ENCODE measurements around the gene TNFRSF11A.

Gene TNFRSF11A

GRCh38 chr18:62384610-62385097 lies 59.5 kb downstream of the TNFRSF11A start:
- no peak for DNase-seq

GRCh38 chr18:62386091-62386490 lies 61.0 kb downstream of the TNFRSF11A start:
- no peak for DNase-seq

GRCh38 chr18:62386601-62387000 lies 61.5 kb downstream of the TNFRSF11A start:
- no peak for DNase-seq

- no peak for DNase-seq
Measured at GRCh38 chr18:62387257-62387656, 62.1 kb downstream of the TNFRSF11A start.

- no peak for DNase-seq
Measured at GRCh38 chr18:62388855-62389760, 64.0 kb downstream of the TNFRSF11A start.

- no peak for DNase-seq
Measured at GRCh38 chr18:62389761-62390481, 64.8 kb downstream of the TNFRSF11A start.

- DNase-seq, result no peak
Measured at GRCh38 chr18:62394006-62394763, 69.1 kb downstream of the TNFRSF11A start.

- DNase-seq, result peak; percentile 30
Measured at GRCh38 chr18:62396381-62396780, 71.3 kb downstream of the TNFRSF11A start.

GRCh38 chr18:62396967-62397366 lies 71.9 kb downstream of the TNFRSF11A start:
- DNase-seq, result no peak

GRCh38 chr18:62398291-62398690 lies 73.2 kb downstream of the TNFRSF11A start:
- no peak for DNase-seq

- no peak for DNase-seq
Measured at GRCh38 chr18:62399276-62399675, 74.2 kb downstream of the TNFRSF11A start.

GRCh38 chr18:62399781-62400308 lies 74.7 kb downstream of the TNFRSF11A start:
- DNase-seq, result no peak

GRCh38 chr18:62400916-62401315 lies 75.8 kb downstream of the TNFRSF11A start:
- no peak for DNase-seq

- DNase-seq, result no peak
Measured at GRCh38 chr18:62402342-62402948, 77.3 kb downstream of the TNFRSF11A start.

- no peak for DNase-seq
Measured at GRCh38 chr18:62403120-62403519, 78.0 kb downstream of the TNFRSF11A start.

- no peak for DNase-seq
Measured at GRCh38 chr18:62404881-62405280, 79.8 kb downstream of the TNFRSF11A start.

GRCh38 chr18:62407660-62408059 lies 82.5 kb downstream of the TNFRSF11A start:
- DNase-seq, result peak; percentile 10

GRCh38 chr18:62409821-62410220 lies 84.7 kb downstream of the TNFRSF11A start:
- DNase-seq, result no peak

- DNase-seq, result no peak
Measured at GRCh38 chr18:62412231-62412979, 87.3 kb downstream of the TNFRSF11A start.

- no peak for DNase-seq
Measured at GRCh38 chr18:62413206-62413605, 88.1 kb downstream of the TNFRSF11A start.

- no peak for DNase-seq
Measured at GRCh38 chr18:62418258-62418657, 93.1 kb downstream of the TNFRSF11A start.

GRCh38 chr18:62420151-62420512 lies 95.0 kb downstream of the TNFRSF11A start:
- DNase-seq, result peak; percentile 32
